NCI-H2227 (cell line): ENCODE data around the gene DSEL.

Experiments
- DNase-seq: peaks from one replicate; lab custom pipeline; 2025; ENCODE audit not compliant: unreplicated experiment; lab: John Stamatoyannopoulos, UW

The DSEL gene

DNA sequence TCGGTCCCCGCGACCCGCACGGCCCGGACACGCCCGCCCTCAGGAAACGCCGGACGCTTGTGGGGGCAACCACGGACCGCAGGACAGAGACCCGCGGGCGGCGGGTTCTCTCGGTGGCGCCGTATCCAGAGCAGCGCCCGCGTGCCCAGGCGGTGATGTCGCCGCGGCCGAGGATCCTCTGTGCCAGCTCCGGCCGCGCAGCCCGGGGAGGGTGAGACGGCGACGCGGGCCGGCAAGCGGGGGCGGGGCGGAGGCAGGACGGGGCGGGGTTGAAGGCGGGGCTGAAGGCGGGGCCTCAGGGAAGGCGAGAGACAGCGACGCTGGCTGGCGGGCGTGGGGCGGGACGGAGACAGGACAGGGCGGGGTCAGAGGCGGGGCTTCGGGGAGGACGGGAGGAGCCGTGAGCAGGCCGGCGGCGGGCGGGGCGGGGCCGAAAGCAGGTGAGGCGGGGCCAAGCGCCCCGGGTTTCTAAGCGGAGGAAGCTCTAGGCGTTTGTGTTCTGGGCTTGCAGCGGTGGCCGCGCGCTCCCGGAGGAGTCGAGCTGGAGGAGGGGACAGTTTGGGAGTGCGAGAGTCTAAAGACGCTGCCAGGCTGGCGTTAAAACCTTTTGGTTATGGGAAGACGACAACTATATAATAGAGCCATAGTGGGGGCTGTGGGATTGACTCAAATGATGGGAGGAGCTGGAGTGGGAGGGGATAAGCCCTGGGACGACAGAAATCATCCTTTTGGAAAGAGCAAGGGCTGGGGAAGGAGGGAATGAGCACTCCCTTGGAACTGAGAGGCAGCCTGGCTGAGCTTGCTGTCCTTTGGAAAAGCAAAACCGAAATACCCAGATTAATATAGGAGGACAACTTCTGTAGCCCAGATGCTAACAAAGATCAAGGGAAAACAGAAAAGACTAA is at the start of gene DSEL:
DSEL (minus strand) TSS at position 182 of the 905 bp plus-strand sequence. CDS start 2,112 bp downstream, outside the sequence.
- peak; percentile 95 for DNase-seq

GRCh38 chr18:67553437-67553836 is 36.9 kb upstream of the DSEL start:
- DNase-seq: no peak

DNA sequence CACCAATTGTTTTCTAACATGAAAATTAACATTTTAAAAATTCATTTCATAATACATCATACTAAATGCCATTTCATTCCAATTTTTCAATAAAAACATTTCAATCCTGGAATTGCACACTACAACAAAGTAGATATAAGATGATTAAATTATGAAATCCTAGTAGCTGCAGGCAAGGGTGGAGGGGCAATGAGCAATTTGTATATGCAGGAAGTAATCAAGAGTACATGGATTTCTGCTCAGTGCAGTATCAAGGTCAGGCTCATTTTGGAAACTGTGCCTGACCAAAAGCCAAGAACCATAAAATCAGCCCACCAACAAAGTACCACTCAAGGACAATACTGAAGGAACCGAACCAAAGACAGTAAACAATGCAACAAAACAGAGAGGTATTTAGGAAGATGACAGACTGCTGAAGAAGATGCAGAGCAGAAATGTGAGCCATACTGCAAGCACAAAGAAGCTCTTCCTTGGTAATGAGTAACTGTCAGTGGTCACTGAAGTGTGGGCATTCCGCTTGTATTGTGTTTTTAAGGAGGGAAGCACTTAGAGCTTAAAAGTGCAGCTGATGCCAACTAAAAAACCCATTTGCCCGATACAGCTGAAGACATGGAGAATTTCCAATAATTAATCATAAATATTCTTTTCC is 34.5 kb upstream of the DSEL start:
- DNase-seq: no peak

DNA sequence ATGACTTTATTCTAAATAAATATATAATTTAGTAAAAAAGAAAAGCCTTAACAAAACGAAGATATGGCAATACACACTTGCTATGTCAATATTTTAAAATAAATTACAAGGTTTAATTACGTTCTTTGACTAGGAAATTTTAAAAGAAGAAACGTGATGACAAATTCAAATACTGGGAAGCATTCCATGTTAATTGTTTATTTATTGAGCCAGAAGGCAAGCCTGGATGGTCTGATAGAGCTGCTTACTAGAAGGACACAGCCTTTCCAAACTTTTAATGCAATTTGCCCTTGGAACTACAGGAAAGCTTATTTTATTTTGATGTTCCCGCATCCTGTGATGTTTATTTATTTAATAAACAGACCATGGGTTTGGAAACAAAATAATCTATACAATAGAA is 33.4 kb upstream of the DSEL start:
- DNase-seq: no peak

GRCh38 chr18:67545681-67546080 is 29.2 kb upstream of the DSEL start:
- DNase-seq: no peak

- DNase-seq: no peak
Measured at GRCh38 chr18:67540559-67540958, 24.0 kb upstream of the DSEL start.

- no peak for DNase-seq
Measured at GRCh38 chr18:67531929-67532328, 15.4 kb upstream of the DSEL start.

- DNase-seq: no peak
Measured at GRCh38 chr18:67525328-67526099, 9.0 kb upstream of the DSEL start.

DNA sequence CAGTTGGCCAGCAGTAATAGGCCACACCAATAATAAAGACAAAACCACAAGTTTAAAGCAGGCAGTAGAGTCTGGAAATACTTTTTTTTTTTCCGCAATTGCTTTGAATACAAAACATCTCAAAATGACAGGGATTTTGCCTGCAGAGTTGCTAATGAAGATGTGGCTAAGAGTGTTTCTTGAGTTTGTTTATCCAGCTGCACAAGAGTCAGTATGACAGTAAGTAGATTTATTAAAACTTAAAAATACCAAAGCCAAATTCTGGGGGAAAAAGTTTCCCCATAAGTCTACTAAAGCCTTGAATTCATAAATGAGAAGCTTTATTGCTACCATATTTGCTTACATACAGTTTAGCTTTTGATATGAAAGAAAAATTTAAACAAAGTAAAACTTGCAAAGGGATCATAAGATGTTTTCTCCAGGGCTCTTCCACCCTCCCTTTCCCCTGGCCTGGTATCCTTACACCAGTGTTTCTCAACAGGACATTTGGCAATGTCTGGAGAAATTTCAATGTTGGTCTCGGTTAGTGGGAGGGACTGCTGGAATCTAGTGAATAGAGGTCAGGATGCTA is 3.9 kb upstream of the DSEL start:
- DNase-seq: no peak

DNA sequence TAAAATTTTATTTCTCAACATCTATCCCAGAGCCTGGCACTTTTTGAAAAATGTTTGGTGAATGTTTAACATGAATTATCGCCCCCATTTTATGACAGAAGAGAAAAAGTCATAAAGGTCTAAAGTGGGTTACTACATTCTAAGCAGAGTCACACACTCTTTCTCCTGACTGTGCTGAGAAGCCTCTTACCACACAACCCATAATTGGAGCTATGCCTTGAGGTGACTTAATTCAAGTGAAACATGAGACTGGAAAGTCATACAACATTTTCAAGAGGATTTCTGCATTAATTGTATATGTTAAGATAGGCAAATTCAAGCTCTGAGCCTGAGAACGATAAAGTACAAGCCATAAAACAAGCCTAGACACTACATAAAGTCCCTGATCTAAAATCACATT is 3.1 kb upstream of the DSEL start:
- no peak for DNase-seq

- DNase-seq: no peak
Measured at GRCh38 chr18:67518566-67518965, 2.0 kb upstream of the DSEL start.

DNA sequence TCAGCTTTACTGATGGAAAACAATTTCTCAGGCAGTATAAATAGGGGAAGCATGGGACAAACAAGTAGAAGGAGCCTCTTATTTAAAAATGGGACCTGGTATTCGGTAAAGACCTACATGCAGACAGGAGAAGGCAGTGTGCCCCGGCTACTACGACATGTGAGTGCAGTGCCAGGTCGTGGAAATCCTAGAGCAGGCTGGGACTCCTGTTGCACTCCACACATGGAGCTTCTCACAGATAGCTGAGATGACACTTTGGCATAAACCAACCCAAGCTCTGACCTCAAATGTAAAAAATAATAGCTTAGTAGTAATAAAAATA is 885 bp upstream of the DSEL start:
- peak; percentile 32 for DNase-seq

GRCh38 chr18:67515942-67516538 is 480 bp downstream of the DSEL start:
- DNase-seq: peak; percentile 88

DNA sequence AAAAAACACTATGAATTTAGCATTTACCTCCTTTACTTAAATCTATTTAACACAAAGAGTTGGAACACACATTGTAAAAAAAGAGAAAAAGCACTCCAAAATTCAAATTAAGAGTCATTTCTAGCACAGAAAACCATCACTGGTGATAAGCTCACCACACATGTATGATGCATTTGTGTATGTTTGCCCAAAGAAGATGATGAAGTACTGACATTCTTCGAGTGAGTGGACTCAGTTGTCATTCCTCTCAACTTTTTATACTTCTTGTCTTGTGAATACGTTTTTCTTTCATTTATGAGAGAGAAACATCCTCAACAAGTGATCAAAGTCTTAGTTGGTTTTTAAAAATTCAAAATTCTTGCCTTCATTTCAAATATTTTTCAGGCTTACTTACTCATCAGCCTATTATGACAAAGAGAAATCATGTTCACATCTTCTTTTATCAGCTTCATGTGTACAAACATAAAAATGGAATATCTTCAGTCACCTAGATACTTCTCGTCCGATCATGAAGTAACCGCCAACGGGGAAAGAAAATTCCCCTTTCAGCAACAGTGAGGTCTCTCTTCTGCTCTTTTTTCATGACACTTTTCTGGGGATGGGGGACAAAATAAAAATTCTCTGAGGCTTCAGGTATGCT is 1.5 kb downstream of the DSEL start:
- peak; percentile 4 for DNase-seq

DNA sequence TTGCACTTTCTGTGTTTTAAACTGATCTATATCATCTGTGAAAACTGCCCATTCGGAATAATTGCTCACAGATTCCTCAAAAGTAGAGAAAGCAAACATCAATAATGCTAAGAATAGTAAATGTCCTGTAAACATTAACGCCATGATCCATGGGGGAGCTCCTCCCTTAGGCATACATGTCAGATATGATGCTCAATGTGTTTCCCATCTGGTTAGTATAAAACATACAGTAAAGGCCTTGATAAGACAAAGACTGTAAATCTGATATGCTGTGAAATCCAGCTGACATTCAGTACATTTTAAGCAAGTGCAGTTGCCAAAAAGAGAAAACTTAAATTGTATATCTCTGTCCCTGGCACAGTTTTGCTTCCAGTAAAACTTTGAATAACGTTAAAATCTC is 2.1 kb downstream of the DSEL start:
- no peak for DNase-seq

DNA sequence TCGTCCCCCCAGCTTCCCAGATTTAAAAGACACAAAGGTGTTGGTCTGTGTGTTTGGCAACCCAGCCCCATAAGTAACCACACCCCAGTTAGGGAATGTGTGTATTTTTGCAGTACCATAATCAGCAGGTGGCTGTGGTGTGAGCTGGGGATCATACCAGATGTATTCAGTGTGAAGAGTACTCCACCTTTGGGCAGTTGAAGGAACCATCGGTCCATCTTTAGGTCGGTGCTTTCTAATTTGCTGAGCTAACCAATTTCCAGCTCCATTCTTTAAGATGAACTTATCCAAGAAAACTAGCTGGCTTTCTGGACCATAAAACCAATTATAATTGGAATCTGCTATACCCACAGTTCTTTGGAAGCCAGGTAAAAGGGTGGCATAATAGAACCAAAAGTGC is 3.2 kb downstream of the DSEL start:
- DNase-seq: no peak

GRCh38 chr18:67511840-67512239 is 4.7 kb downstream of the DSEL start:
- no peak for DNase-seq

DNA sequence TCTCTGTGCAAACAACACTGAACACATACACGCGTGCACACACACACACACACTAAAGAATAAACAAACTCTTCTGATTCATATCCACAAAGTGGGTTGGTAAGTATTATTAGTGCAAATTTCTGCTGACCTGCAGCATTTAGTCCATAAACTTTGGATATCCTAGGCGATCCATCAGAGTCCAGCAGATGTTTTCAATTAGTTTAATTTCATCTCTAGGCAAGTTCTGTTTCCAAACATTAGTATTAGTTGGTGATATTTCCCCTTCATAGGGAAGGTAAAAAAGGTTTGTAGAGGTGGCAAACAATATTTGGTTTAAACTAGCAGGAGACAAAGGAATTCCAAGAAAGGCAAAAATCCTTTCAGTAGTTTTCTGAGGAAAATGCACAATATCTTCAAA is 5.7 kb downstream of the DSEL start:
- DNase-seq: no peak

- DNase-seq: no peak
Measured at GRCh38 chr18:67509741-67510391, 6.7 kb downstream of the DSEL start.

GRCh38 chr18:67508146-67508545 is 8.4 kb downstream of the DSEL start:
- DNase-seq: no peak
